ENCODE results near the gene PLCXD3. TPM values are rescaled to one million over a fixed set of nuclear protein-coding genes. Genes with fewer than 3 reads are reported as not detected.

The PLCXD3 gene, protein sequence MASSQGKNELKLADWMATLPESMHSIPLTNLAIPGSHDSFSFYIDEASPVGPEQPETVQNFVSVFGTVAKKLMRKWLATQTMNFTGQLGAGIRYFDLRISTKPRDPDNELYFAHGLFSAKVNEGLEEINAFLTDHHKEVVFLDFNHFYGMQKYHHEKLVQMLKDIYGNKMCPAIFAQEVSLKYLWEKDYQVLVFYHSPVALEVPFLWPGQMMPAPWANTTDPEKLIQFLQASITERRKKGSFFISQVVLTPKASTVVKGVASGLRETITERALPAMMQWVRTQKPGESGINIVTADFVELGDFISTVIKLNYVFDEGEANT
- total RNA-seq = under 0.01 and 0.09 TPM in 2 replicates

GRCh38 chr5:41510176-41510831, at the start of gene PLCXD3:
PLCXD3 (minus strand) TSS chr5:41510601; CDS start chr5:41510526, 75 bp downstream.

Data from smooth muscle cell of bladder (primary cell).